ENCODE results near the gene GPD1L. TPM values are rescaled to one million over a fixed set of nuclear protein-coding genes. Genes with fewer than 3 reads are reported as not detected.

GPD1L gene
- total and polyA plus RNA-seq, 4 experiments from 2014 or later: 20.6 to 32.5 (median 23.5) TPM

DNA sequence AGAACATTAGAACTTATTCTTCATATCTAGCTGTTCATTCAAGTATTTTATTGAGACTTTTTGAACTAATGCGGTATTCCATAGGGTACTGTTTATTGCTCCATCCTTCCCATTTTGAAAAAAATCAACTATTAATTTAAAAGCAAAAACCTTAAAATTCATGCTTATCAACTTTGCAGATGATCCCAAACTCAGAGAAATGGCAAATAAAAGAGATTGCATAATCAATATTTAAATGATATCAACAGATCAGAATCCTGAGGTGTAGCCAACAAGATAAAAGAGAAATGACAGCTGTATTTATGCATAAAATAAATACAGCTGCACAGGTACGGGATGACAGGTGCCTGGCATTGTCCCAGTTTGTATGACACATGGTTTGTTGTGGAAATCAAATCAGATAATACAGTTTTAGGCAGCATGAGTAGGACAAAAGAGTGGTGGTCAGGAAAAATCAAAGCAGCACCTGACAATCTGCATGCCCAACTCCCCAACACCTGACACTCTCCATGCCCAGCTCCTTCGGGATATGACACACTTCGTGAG, 89.6 kb downstream of the GPD1L start:
- H3K4me1 Mint-ChIP-seq: no peaks in the 10 kb centered on the region
- H3K27ac Mint-ChIP-seq: no peak overlapping the region
- Histone ChIP-seq H3K27me3 (ENCODE audit: insufficient read depth, low read length) (no peaks in the 10 kb centered on the region), H3K4me3 (ENCODE audit: low read length in 2 of 2) (no peak overlapping the region), H3K27ac (ENCODE audit: low read depth, low read length) (no peak overlapping the region), H3K36me3 (ENCODE audit: insufficient read depth, low read length) (no peaks in the 10 kb centered on the region), H3K4me1 (ENCODE audit: insufficient read depth, low read length) (no peaks in the 10 kb centered on the region), H3K9me3 (ENCODE audit: control insufficient read depth in 1 of 2, low read length in 2 of 2) (no peaks in the 10 kb centered on the region)
- intact Hi-C loops (cut with micrococcal nuclease): no loop called here
- ChIA-PET POLR2A (ENCODE audit: partially characterized antibody) (no interaction called here), CTCF (ENCODE audit: partially characterized antibody) (interaction anchor here (0.8 to 1.5 kb wide), 2 partner anchors 20 to 147 kb away, joined by 3 to 5 read pairs; no protein-coding TSS in a partner anchor)
- H3K4me3 Mint-ChIP-seq: no peak overlapping the region
- H3K36me3 Mint-ChIP-seq: no peaks in the 10 kb centered on the region
- no peak for DNase-seq
- H3K27me3 Mint-ChIP-seq: peaks cover 12 to 15% of the 10 kb centered on the region in 2 donors
- no peaks in the 10 kb centered on the region for H3K9me3 Mint-ChIP-seq

DNA sequence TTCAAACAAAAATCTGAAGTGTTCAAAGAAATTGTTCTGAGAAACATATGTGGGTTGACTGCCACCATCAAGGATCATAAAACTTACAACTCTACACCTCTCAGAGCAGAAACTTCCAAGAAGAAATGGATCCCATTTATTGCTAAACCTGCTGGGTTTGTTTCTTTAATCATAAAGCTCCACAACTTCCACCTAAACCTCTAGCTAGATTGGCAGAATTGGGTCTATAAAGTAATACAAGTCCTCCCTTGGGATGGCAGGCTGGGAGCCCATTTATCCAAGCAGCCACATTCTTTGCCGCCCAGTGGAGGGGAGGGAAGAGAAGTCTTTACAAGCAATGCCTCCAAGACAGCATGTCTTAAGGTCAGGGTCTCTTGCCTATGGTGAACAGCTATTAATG, 91.6 kb downstream of the GPD1L start:
- Histone ChIP-seq H3K4me1 (ENCODE audit: insufficient read depth, low read length) (no peaks in the 10 kb centered on the region), H3K27me3 (ENCODE audit: insufficient read depth, low read length) (no peaks in the 10 kb centered on the region), H3K36me3 (ENCODE audit: insufficient read depth, low read length) (no peaks in the 10 kb centered on the region), H3K9me3 (ENCODE audit: control insufficient read depth in 1 of 2, low read length in 2 of 2) (no peaks in the 10 kb centered on the region), H3K4me3 (ENCODE audit: low read length in 2 of 2) (no peak overlapping the region), H3K27ac (ENCODE audit: low read depth, low read length) (no peak overlapping the region)
- H3K36me3 Mint-ChIP-seq: no peaks in the 10 kb centered on the region
- no peak for DNase-seq
- H3K9me3 Mint-ChIP-seq: no peaks in the 10 kb centered on the region
- no peak overlapping the region for H3K4me3 Mint-ChIP-seq
- ChIA-PET CTCF (ENCODE audit: partially characterized antibody) (interaction anchor here (0.9 kb wide), 1 partner anchor 91 kb away, joined by 3 read pairs; no protein-coding TSS in a partner anchor), POLR2A (ENCODE audit: partially characterized antibody) (no interaction called here)
- H3K4me1 Mint-ChIP-seq: no peaks in the 10 kb centered on the region
- peaks cover 9 to 16% of the 10 kb centered on the region in 2 donors for H3K27me3 Mint-ChIP-seq
- no peak overlapping the region for H3K27ac Mint-ChIP-seq
- intact Hi-C loops (cut with micrococcal nuclease): no loop called here

DNA sequence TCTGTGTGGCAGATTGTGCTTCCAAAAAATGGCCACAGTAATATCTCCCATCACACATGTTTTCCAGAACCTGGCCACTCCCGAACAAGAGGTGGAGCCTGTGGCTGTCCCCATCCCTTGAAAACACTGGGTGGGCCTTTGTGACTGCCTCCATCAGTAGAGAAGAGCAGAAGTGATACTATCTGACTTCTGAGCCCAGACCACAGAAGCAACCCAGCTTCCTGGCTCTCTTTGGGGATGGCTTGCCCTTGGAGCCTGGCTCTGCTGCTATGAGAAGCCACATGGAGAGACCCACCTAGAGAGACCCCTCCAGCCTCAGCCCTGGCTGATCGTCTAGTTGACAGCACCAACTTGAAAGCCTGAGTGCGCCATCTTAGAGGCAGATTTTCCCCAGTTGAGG, 92.3 kb downstream of the GPD1L start:
- Mint-ChIP-seq H3K27ac (no peak overlapping the region), H3K36me3 (no peaks in the 10 kb centered on the region), H3K27me3 (peaks cover 9 to 16% of the 10 kb centered on the region in 2 donors), H3K4me1 (no peaks in the 10 kb centered on the region), H3K9me3 (no peaks in the 10 kb centered on the region), H3K4me3 (no peak overlapping the region)
- no peak for DNase-seq
- Histone ChIP-seq H3K9me3 (ENCODE audit: control insufficient read depth in 1 of 2, low read length in 2 of 2) (no peaks in the 10 kb centered on the region), H3K4me3 (ENCODE audit: low read length in 2 of 2) (no peak overlapping the region), H3K4me1 (ENCODE audit: insufficient read depth, low read length) (no peaks in the 10 kb centered on the region), H3K36me3 (ENCODE audit: insufficient read depth, low read length) (no peaks in the 10 kb centered on the region), H3K27ac (ENCODE audit: low read depth, low read length) (no peak overlapping the region), H3K27me3 (ENCODE audit: insufficient read depth, low read length) (no peaks in the 10 kb centered on the region)
- intact Hi-C loops (cut with micrococcal nuclease): no loop called here
- ChIA-PET POLR2A (ENCODE audit: partially characterized antibody) (no interaction called here), CTCF (ENCODE audit: partially characterized antibody) (no interaction called here)

DNA sequence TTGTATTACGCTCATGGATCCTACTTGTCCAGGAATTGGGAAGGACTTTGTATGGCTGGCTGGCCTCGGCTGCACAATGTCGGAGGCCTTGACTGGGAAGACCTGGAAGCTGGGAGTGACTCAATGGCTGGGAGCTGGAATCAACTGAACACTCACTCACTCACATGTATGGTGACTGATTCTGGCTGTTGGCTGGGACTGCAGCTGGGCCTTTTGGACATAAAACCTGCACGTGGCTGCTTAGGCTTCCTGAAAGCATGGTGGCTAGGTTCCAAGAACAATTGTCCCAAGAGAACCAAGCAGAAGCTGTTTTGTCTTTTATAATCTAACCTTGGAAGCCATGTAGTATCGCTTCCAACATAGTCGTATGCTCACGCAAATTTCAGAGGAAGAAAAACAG, 94.1 kb downstream of the GPD1L start:
- no peaks in the 10 kb centered on the region for H3K4me1 Mint-ChIP-seq
- H3K4me1 ChIP-seq (ENCODE audit: insufficient read depth, low read length): no peaks in the 10 kb centered on the region
- H3K4me3 Mint-ChIP-seq: no peak overlapping the region
- ChIA-PET CTCF (ENCODE audit: partially characterized antibody) (interaction anchor here (2.0 kb wide), 1 partner anchor 9 kb away, joined by 5 read pairs; no protein-coding TSS in a partner anchor), POLR2A (ENCODE audit: partially characterized antibody) (no interaction called here)
- H3K27ac ChIP-seq (ENCODE audit: low read depth, low read length): no peak overlapping the region
- H3K27me3 Mint-ChIP-seq: peaks cover 9 to 16% of the 10 kb centered on the region in 2 donors
- no peak for DNase-seq
- H3K27me3 ChIP-seq (ENCODE audit: insufficient read depth, low read length): no peaks in the 10 kb centered on the region
- no peaks in the 10 kb centered on the region for H3K36me3 Mint-ChIP-seq
- no peaks in the 10 kb centered on the region for H3K9me3 Mint-ChIP-seq
- no peak overlapping the region for H3K4me3 ChIP-seq (ENCODE audit: low read length in 2 of 2)
- H3K27ac Mint-ChIP-seq: no peak overlapping the region
- no peaks in the 10 kb centered on the region for H3K36me3 ChIP-seq (ENCODE audit: insufficient read depth, low read length)
- H3K9me3 ChIP-seq (ENCODE audit: control insufficient read depth in 1 of 2, low read length in 2 of 2): no peaks in the 10 kb centered on the region
- intact Hi-C loops (cut with micrococcal nuclease): no loop called here

DNA sequence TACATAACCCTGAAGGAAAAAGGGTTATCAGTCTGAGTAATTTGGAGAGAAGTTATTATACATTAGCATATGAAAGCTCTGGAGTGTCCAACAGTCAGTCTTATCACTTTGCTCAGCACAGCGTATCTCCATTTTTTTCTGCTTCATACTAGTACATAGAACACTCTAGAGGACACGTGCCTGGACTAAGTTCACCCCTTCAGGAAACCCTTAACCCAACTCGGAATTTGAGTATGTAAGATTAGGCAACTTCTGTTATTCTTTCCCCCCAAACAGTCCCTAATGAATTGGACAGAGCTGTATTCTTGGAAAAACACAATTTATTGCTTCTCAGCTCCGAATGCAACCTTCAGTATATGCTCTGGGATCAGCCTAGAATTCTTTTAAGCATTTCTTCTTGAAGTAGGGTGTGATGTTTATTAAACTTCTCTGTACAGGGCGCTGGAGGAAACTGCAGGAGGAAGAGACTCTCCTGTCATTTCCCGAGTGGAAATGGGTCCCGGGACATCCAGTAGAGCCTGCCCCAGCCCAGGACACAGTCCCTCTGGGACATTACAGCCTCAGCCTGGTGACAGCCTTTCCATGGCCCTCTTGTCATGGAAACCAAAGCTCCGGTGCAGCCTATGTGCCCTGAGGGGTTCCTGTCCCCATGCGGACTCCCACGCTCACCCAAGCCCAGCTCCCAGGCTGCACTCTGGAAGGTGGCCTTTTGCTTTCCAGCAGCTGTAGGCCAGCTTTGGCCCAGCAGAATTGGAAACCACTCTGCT, 94.8 kb downstream of the GPD1L start:
- Histone ChIP-seq H3K9me3 (ENCODE audit: control insufficient read depth in 1 of 2, low read length in 2 of 2) (no peaks in the 10 kb centered on the region), H3K4me1 (ENCODE audit: insufficient read depth, low read length) (no peaks in the 10 kb centered on the region), H3K27ac (ENCODE audit: low read depth, low read length) (no peak overlapping the region), H3K27me3 (ENCODE audit: insufficient read depth, low read length) (no peaks in the 10 kb centered on the region), H3K4me3 (ENCODE audit: low read length in 2 of 2) (no peak overlapping the region), H3K36me3 (ENCODE audit: insufficient read depth, low read length) (no peaks in the 10 kb centered on the region)
- Mint-ChIP-seq H3K4me3 (no peak overlapping the region), H3K4me1 (no peaks in the 10 kb centered on the region), H3K9me3 (no peaks in the 10 kb centered on the region), H3K27me3 (peaks cover 11 to 13% of the 10 kb centered on the region in 2 donors), H3K36me3 (no peaks in the 10 kb centered on the region), H3K27ac (no peak overlapping the region)
- no peak for DNase-seq
- CTCF ChIA-PET (ENCODE audit: partially characterized antibody): interaction anchor here (2.0 kb wide), 1 partner anchor 9 kb away, joined by 5 read pairs; no protein-coding TSS in a partner anchor
- intact Hi-C loops (cut with micrococcal nuclease): no loop called here
- POLR2A ChIA-PET (ENCODE audit: partially characterized antibody): no interaction called here

DNA sequence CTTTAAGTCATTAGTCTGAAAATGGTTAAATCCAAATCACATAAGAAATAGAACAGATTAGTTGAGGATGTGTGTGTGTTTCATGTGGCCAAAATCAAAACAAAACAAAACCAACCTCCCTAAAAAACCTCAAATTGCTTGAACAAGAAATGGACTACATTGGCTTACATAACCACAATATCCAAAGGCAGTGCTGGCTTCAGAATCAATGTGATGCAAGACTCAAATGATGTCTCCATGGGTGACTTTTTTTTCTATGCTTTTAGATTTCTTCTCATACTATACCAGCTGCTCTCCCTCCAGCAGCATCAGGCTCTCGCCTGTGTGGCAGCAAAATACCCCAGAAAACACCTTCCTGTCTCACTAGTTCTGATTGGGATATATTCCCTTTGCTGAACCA, 96.1 kb downstream of the GPD1L start:
- POLR2A ChIA-PET (ENCODE audit: partially characterized antibody): no interaction called here
- CTCF ChIA-PET (ENCODE audit: partially characterized antibody): no interaction called here

DNA sequence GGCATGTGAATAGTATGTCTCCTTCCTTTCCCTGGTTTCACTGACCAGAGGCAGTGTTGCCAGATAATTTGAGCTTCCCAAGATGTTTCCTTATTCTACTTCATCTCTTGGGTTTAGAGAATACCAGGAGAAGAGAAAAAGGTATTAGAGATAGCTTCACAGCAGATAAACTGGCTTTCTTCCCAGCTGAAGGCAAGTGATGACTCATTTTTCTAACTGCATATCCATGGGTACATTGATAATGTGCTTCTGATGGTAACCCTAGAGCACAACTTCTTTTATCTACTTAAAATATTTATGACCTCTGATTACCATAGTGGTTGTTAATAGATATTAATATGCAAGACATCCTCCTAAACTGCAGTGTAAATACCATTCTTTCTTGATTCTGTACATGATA, 97.4 kb downstream of the GPD1L start:
- Mint-ChIP-seq H3K9me3 (no peaks in the 10 kb centered on the region), H3K4me3 (no peak overlapping the region), H3K27ac (no peak overlapping the region), H3K4me1 (peaks cover 0 to 2% (median 0%) of the 10 kb centered on the region in 4 donors), H3K36me3 (no peaks in the 10 kb centered on the region), H3K27me3 (peaks cover 5 to 10% of the 10 kb centered on the region in 2 donors)
- H3K36me3 ChIP-seq (ENCODE audit: insufficient read depth, low read length): no peaks in the 10 kb centered on the region
- ChIA-PET POLR2A (ENCODE audit: partially characterized antibody) (no interaction called here), CTCF (ENCODE audit: partially characterized antibody) (no interaction called here)
- no peaks in the 10 kb centered on the region for H3K27me3 ChIP-seq (ENCODE audit: insufficient read depth, low read length)
- DNase-seq: no peak
- H3K27ac ChIP-seq (ENCODE audit: low read depth, low read length): no peak overlapping the region
- no peak overlapping the region for H3K4me3 ChIP-seq (ENCODE audit: low read length in 2 of 2)
- intact Hi-C loops (cut with micrococcal nuclease): no loop called here
- no peaks in the 10 kb centered on the region for H3K4me1 ChIP-seq (ENCODE audit: insufficient read depth, low read length)
- no peaks in the 10 kb centered on the region for H3K9me3 ChIP-seq (ENCODE audit: control insufficient read depth in 1 of 2, low read length in 2 of 2)

More for the DNA sequence above, 96.1 kb downstream of the GPD1L start:
- no peak overlapping the region for H3K27ac ChIP-seq (ENCODE audit: low read depth, low read length)
- intact Hi-C loops (cut with micrococcal nuclease): no loop called here
- H3K36me3 ChIP-seq (ENCODE audit: insufficient read depth, low read length): no peaks in the 10 kb centered on the region
- H3K4me3 ChIP-seq (ENCODE audit: low read length in 2 of 2): no peak overlapping the region
- Mint-ChIP-seq H3K9me3 (no peaks in the 10 kb centered on the region), H3K27me3 (peaks cover 9 to 10% of the 10 kb centered on the region in 2 donors), H3K4me1 (no peaks in the 10 kb centered on the region), H3K4me3 (no peak overlapping the region), H3K27ac (no peak overlapping the region), H3K36me3 (no peaks in the 10 kb centered on the region)
- H3K9me3 ChIP-seq (ENCODE audit: control insufficient read depth in 1 of 2, low read length in 2 of 2): no peaks in the 10 kb centered on the region
- H3K27me3 ChIP-seq (ENCODE audit: insufficient read depth, low read length): no peaks in the 10 kb centered on the region
- DNase-seq: no peak
- no peaks in the 10 kb centered on the region for H3K4me1 ChIP-seq (ENCODE audit: insufficient read depth, low read length)

Data from CD4-positive, alpha-beta memory T cell (primary cell).